Ureter (tissue), 1 donor: ENCODE results near the gene FLAD1. TPM values are rescaled to one million over a fixed set of nuclear protein-coding genes. Genes with fewer than 3 reads are reported as not detected.

Source experiments
- DNase-seq: peaks from one replicate; pipeline ENCODE4 v3.0.0-alpha.2; 2020; ENCODE audit warnings: low spot score
- total RNA-seq: library from RNA; stranded (reverse); gene quantifications from one replicate; pipeline ENCODE4 v1.2.4, GENCODE V29; 2023
- donor health status: DM: yes; HTN: yes; CAD: no.

The FLAD1 gene
- total RNA-seq, 1 donor from 2014 or later, result 48.3 TPM

GRCh38 chr1:154951901-154952657 is 31.1 kb upstream of the FLAD1 start:
- DNase-seq, result no peak

GRCh38 chr1:154952664-154953063 is 30.5 kb upstream of the FLAD1 start:
- DNase-seq, result no peak

- no peak for DNase-seq
These were observed 29.5 kb upstream of the FLAD1 start for GRCh38 chr1:154953611-154954038.

GRCh38 chr1:154954541-154954940 is 28.6 kb upstream of the FLAD1 start:
- no peak for DNase-seq

GRCh38 chr1:154955039-154955717 is 28.0 kb upstream of the FLAD1 start:
- no peak for DNase-seq

GRCh38 chr1:154955718-154956543 is 27.2 kb upstream of the FLAD1 start, which contains the start of gene PBXIP1:
PBXIP1 (minus strand) TSS chr1:154956099; CDS start chr1:154953721, 2,378 bp downstream.
- DNase-seq, result peak; percentile 89

GRCh38 chr1:154956544-154956941 is 26.6 kb upstream of the FLAD1 start:
- DNase-seq, result no peak

- no peak for DNase-seq
These were observed 26.0 kb upstream of the FLAD1 start for GRCh38 chr1:154957091-154957657.

- DNase-seq, result no peak
These were observed 25.1 kb upstream of the FLAD1 start for GRCh38 chr1:154958036-154958435.

GRCh38 chr1:154958681-154959425 is 24.3 kb upstream of the FLAD1 start:
- no peak for DNase-seq

GRCh38 chr1:154959426-154959780 is 23.7 kb upstream of the FLAD1 start:
- DNase-seq, result no peak

- no peak for DNase-seq
These were observed 22.6 kb upstream of the FLAD1 start for GRCh38 chr1:154960446-154961136.

GRCh38 chr1:154961207-154962155 is 21.7 kb upstream of the FLAD1 start, which contains the start of gene PYGO2:
PYGO2 (minus strand) TSS chr1:154961782; CDS start chr1:154961576, 206 bp downstream.
- peak; percentile 84 for DNase-seq

GRCh38 chr1:154962156-154962749 is 20.9 kb upstream of the FLAD1 start:
- no peak for DNase-seq

- no peak for DNase-seq
These were observed 20.3 kb upstream of the FLAD1 start for GRCh38 chr1:154962795-154963330.

GRCh38 chr1:154963643-154964042 is 19.5 kb upstream of the FLAD1 start:
- DNase-seq, result no peak

- DNase-seq, result no peak
These were observed 18.8 kb upstream of the FLAD1 start for GRCh38 chr1:154964359-154964758.

- DNase-seq, result no peak
These were observed 17.0 kb upstream of the FLAD1 start for GRCh38 chr1:154966111-154966510.
